GM19468 (cell line): Measurements from ENCODE around the gene ITPRIP.

Source experiments
- ATAC-seq: cut with Tn5 transposase; IDR thresholded peaks from one replicate; pipeline ENCODE4 v1.9.1; 2021; ENCODE audit warnings: mild to moderate bottlenecking, moderate library complexity, moderate number of reproducible peaks; ENCODE audit not compliant: unreplicated experiment; ENCODE audit errors: extremely low read depth

Gene ITPRIP

GRCh38 chr10:104311184-104311720, 27.0 kb downstream of the ITPRIP start:
- ATAC-seq = no peak

GRCh38 chr10:104309980-104310978, 28.0 kb downstream of the ITPRIP start:
- no peak for ATAC-seq

GRCh38 chr10:104308439-104308903, 29.8 kb downstream of the ITPRIP start:
- peak; percentile 81 for ATAC-seq

- no peak for ATAC-seq
Measured at GRCh38 chr10:104307576-104308438, 30.5 kb downstream of the ITPRIP start.

- ATAC-seq = no peak
Measured at GRCh38 chr10:104306897-104307296, 31.4 kb downstream of the ITPRIP start.

GRCh38 chr10:104304927-104305326, 33.3 kb downstream of the ITPRIP start:
- no peak for ATAC-seq

GRCh38 chr10:104304356-104304745, 33.9 kb downstream of the ITPRIP start:
- no peak for ATAC-seq

- no peak for ATAC-seq
Measured at GRCh38 chr10:104303594-104304355, 34.5 kb downstream of the ITPRIP start.

- ATAC-seq = no peak
Measured at GRCh38 chr10:104301907-104302690, 36.2 kb downstream of the ITPRIP start.

- ATAC-seq = no peak
Measured at GRCh38 chr10:104300736-104301292, 37.5 kb downstream of the ITPRIP start.

GRCh38 chr10:104300002-104300735, 38.1 kb downstream of the ITPRIP start:
- ATAC-seq = no peak

- no peak for ATAC-seq
Measured at GRCh38 chr10:104299031-104299904, 39.0 kb downstream of the ITPRIP start.

- no peak for ATAC-seq
Measured at GRCh38 chr10:104297697-104298660, 40.3 kb downstream of the ITPRIP start.

GRCh38 chr10:104296687-104297436, 41.4 kb downstream of the ITPRIP start:
- no peak for ATAC-seq

GRCh38 chr10:104293781-104294321, 44.4 kb downstream of the ITPRIP start:
- ATAC-seq = no peak
